Endometrial microvascular endothelial cells (primary cell): Measurements from ENCODE around the gene STK4. TPM values are rescaled to one million over a fixed set of nuclear protein-coding genes. Genes with fewer than 3 reads are reported as not detected.

Experiments used
- in situ Hi-C: cut with HindIII; loops from 2 replicates; pipeline ENCODE4 v1.10.0; 2017; ENCODE audit warnings: low sequenced_read_pairs, low pct_unique_long_range_greater_than_20kb; ENCODE audit errors: inconsistent ontology term
- total RNA-seq: library from RNA; depleted of rRNA; stranded (reverse); fragments of >200 nt; gene quantifications from one replicate; pipeline ENCODE4 v1.2.3, GENCODE V29; 2015; ENCODE audit errors: inconsistent ontology term

STK4 gene
- total RNA-seq, 1 donor from 2014 or later = 13.7 TPM

DNA sequence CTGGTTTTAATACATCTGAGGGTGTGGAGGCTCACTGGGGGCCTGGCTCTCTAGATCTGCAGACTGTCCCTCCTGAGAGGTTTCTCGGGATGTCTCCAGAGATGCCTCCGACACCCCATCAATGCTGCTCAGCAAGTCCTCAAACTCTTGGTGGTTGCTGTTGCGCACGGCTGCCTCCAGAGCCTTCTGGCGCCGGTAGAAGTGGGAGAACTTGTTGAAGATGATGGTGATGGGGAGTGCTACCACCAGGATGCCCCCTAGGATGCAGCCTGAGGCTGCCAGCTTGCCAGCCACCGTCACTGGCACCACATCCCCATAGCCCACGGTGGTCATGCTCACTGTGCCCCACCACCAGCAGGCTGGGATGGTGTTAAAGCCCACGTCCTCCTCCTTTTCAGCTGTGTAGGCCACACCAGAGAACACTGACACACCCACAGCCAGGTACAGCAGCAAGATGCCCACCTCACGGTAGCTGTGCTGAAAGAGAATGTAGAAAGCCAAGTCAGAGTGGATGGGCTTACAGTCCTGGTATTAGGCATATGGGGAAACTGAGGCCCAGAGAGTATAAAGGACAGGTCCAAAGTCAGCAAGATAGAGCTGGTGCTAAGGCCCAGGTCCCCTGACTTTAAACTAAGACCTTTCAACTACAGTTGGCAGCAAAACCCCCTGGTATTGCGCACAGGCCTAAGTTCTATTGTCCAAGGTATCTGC, 128.7 kb downstream of the STK4 start:
- in situ Hi-C loops = loop anchor here (25.0 kb wide), 1 partner anchor 192 kb away; no protein-coding TSS in a partner anchor

DNA sequence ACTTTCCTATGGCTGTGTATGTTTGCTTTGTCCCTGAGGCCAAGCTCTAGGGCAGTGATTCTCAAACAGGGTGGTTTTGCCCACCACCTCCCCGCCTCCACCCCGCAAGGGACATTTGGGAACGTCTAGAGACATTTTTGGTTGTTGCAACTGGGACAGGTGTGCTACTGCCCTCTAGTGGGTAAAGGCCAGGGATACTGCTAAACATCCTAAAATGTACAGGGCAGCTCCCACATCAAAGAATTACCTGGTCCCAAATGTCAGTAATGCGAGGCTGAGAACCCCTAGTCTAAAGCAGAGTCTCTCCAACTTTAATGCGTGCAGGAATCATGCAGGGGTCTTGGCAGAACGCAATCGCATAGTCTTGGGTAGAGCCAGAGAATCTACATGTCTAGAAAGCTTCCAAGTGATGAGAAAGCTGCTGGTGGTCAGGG, 129.5 kb downstream of the STK4 start:
- in situ Hi-C loops = loop anchor here (25.0 kb wide), 1 partner anchor 191 kb away; no protein-coding TSS in a partner anchor

DNA sequence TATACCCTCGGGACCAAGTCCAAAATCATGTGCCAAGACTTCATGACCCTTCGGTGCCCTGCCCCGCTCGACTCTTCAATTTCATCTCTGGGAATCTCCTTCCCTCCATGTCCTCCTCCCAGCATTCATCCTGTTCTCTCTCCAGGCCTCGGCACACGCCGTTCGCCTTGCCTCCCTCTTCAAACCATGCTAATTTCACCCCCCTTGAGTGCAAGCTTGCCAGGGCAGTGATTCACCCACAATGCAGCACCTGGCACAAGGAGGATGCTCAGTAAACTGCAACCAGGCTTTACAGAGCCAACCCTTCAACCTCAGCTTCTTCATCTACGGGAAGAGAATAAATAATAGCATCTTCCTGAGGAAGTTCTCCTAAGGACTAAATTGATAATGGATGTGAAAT, 130.5 kb downstream of the STK4 start:
- in situ Hi-C loops = loop anchor here (25.0 kb wide), 1 partner anchor 191 kb away; no protein-coding TSS in a partner anchor

DNA sequence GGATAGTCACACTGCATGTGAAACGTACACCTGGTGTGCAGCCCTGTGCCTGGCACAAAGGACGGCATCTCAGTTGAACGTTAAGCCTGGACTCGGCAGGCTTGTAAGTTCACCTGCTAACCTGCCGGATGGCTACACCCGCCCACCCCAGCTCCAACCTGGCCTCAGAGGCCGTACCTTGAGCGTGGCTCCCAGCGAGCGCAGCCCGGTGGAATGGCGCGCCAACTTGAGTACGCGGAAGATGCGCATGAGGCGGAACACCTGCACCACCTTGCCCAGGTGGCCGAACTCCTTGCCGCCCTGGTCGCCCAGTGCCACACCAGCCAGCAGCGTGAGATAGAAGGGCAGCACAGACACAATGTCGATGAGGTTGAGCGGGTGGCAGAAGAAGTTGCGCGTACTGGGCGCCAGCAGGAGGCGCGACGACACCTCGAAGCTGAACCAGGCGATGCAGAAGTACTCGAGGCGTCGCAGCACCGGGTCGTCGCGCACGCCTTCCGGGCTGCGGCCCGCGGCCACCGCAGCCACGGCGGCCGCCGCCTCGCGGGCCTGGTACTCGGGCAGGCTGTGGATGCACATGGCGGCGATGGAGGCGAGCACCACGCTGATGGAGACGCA, 131.3 kb downstream of the STK4 start:
- in situ Hi-C loops = loop anchor here (25.0 kb wide), 1 partner anchor 190 kb away; no protein-coding TSS in a partner anchor

DNA sequence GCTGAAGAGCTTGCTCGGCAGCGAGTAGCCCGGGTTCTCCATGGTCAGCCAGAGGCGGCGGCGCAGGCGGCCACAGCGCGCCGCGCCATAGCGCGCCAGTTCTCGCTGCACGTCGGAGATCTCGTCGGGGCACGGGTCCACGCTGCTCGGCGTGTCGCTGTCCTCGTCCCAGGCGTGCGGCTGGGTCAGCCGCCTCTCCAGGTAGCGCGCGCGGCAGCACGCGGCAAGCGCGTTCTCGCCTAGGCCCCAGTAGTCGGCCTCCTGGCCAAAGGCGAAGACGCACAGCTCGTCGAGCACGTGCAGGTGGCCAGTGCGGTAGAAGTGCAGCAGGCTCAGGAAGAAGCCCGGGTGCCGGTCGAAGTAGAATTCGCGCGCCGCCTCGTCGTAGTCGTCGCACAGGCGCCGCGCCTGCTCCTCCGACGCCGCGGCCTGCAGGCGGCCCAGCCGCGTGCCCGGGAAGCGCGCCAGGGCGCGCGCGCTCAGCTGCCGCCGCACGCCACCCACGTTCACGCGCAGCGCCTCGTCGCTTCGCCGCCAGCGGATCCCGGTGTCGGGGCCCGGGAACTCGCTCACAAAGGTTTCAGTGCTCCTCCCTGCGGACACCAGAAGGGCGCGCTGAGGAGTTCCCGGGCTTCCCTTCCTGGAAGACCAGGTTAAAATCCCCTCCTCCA, 131.9 kb downstream of the STK4 start:
- in situ Hi-C loops = loop anchor here (25.0 kb wide), 1 partner anchor 189 kb away; no protein-coding TSS in a partner anchor

DNA sequence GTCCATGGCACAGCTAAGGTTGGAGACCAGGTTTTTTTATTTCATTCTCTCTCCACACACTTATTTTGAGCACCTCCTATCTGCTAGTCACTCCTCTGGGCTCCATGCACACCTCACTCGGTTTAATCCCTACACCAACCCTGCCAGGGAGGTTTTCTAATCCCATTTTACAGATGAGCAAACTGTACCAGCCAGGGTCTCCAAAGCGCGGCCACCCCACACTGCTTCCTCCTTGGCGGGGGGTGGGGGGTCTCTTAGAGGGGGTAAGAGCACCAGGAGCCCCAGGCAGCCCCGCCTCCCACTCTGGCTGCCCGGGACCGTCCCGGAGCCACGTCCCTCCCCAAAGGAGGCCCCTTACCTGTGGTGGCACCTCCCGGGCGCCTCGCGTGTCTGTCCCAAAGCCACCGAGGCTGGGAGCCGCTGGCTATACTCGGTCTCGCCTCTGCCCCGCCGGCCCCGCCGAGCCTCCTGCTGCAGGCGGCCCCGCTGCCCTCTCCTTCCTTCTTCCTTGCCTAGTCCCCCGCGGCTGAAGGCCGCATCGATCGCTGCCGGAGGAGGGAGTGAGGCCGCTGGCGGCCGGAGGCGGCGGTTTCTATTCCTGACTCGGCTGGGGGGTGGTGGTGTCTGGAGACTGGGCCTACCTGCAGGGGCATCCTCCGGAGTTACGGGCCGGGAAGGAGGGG, 134.4 kb downstream of the STK4 start, which contains the start of gene KCNS1:
TSS of gene KCNS1 (minus strand) at position 565 of the 683 bp plus-strand sequence. CDS start 1,891 bp downstream, outside the sequence.
- in situ Hi-C loops = no loop called here

DNA sequence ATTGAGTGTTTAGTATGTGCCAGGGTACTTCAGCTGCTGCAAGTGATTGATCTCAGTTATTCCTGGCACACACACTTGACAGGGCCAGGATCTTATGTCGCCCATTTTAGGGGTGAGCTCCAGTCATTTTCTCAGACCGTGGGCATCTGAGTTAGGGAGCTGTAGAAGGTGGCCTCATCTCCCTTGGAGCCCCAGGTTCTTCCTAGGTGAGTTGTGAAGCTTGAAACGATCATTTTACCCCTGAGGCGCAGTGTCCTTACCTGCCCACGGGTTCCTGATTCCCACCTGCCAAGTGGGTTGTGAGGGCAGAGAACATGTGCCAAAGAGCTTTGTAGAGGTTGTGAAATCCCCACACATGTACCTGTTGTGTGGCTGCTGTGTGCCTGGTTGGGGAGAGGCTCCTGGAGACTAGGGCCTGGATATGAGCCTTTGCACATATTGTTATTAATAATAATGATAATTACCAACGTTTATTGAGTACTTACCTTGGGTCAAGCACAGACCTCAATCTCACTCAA, 135.1 kb downstream of the STK4 start:
- in situ Hi-C loops = no loop called here

DNA sequence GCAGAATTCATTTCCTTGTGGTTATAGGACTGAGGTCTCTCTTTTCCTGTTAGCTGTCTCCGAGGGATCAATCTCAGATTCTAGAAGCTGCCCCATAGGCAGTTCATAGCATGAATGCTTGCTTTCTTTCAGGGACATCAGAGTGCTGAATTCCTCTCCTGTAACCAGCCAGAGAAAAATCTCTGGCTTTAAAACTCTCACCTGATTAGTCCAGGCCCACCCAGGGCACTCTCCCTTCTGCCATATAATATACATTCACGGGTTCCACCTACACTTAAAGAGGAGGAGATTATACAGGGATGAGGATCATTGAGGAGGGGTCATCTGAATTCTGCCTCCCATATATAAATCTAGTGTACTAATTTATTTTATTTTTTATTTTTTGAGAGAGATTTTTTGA, 136.8 kb downstream of the STK4 start:
- in situ Hi-C loops = no loop called here

DNA sequence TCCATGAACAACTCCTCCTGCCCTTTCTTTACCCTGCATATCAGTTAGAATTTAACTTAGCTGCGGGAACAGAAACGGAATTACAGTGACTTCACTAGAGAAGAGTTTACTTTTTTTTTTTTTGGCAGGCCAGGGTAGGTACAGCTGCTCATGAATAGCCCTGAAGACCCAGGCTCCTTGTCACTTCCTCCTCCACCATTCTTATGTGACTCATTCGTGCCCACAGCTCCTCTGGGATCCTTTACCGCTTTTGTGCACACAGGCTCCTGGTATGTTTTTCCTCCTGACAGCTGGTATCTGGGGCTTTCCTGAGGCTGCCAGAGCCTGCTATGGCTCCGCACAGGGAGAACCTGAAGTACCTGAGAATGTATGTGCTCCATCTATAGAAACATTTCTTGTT, 138.5 kb downstream of the STK4 start:
- in situ Hi-C loops = no loop called here

DNA sequence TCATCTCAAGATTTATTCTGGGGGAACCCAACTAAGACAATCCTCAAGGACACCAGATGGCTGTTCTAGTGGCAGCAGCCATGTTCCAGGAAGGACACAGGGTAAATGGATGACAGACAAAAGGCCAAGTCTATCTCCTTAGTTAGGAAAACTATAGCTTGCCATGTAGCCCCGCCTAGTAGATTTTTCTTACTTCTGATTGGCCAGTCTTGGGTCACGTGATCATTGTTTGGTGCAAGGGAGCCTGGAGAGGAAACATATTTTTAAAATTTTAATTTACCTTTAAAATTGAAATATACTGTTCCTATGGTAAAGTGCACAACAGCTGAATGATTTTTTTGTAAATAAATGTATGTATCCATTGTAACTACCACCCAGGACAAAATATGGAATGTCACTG, 139.0 kb downstream of the STK4 start:
- in situ Hi-C loops = no loop called here

DNA sequence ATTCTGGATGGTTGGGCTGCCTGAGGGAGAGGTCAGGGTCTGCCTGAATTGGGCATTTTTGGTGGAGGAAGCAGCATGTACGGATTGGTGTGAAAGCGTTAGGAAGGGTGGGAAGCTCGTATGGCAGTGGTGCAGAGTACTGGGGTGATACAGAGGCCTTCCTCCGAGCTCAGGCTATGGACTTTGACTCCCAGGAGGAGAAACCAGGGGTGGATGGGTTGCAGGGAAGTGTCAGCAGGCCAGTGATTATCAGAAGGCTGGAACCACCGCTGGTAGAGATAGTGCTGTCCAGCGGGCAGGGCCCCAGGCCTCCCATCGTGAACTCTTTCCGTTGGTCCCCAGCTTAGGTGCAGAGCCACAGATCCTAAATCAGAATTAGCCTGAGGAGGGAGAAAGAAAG, 143.3 kb downstream of the STK4 start:
- in situ Hi-C loops = no loop called here

DNA sequence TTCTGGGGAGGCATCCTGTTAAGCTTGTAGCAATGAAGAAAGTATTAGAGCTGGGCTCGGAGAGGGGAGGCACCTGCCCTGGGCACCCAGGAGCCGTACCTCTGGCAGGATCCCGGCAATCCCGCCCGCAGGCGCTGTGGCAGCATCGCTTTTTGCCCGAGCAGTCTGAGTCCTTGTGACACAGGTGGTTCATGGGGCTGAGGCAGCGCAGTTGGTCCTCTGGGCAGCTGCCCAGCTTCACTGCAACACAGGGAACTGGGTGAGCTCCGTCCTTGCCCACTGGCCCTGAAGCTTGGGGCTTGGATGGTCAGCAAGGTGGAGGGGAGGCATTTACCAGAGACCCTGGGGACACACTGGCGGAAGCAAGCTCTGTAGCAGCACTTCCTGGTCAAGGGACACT, 144.0 kb downstream of the STK4 start:
- in situ Hi-C loops = no loop called here

DNA sequence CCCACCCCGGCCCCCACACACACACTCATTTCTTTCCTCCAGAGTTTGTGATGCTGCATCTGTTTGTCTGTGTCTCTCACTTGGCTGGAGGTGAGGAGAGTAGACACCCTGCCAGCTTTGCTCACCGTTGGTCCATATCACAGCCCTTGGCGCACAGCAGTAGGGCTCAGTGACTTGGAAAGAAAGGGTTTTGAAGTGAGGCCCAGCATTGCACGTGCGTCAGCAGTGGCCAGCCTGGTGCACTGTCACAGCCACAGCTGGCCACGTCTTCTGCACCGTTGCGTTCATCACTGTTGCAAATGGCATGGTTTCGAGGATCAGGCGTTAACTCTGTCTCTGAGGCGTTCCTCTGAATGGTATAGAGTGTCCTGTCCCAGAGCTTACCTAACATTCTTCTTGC, 145.0 kb downstream of the STK4 start:
- in situ Hi-C loops = no loop called here

DNA sequence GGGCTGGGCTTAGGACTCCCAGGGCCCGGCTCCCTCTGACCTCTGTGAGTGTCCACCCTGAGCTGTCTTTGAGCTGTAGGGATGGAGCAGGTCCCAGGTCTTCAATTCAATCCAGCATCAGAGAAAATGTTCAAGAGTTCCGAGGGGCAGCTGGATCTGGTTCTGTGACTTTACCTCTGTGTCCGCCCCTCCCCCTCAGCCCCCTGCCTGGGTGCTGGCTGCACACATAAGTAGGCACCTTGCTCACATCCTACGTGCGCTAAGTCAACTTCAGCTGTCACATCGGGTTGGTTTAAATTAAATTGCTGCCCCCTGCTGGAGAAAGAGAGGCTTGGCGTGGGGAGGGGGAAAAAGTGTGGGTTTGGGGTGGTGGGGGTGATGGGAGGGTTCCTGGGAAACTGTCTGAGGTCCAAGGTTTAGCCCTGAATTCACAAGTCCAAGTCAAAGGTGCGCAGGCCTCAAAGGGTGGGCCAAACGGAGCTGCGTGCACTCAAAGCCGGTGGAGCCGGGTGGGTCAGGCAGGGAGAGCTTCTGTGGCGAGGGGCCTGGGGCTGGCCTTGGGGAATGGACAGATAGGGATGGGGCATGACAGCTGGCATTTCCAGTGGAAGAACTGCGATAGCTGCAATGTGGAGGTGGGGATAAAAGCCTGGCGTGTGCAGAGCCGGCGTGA, 145.6 kb downstream of the STK4 start:
- in situ Hi-C loops = no loop called here

DNA sequence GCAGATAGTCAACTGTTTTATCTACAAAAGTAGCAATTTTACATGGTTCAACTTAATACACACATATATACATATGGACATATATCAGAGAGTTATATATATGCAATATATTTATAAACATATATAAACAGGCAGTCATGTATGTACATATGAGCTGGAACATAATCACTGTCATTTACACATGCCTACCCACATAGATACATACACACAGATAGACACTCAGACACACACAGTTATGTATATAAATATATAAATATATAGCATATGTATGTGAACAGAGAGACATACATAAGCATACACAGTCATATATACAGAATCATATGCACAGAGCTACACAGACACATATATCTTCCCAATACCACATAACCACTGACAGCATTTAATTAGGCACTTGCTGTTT, 146.4 kb downstream of the STK4 start:
- in situ Hi-C loops = no loop called here

DNA sequence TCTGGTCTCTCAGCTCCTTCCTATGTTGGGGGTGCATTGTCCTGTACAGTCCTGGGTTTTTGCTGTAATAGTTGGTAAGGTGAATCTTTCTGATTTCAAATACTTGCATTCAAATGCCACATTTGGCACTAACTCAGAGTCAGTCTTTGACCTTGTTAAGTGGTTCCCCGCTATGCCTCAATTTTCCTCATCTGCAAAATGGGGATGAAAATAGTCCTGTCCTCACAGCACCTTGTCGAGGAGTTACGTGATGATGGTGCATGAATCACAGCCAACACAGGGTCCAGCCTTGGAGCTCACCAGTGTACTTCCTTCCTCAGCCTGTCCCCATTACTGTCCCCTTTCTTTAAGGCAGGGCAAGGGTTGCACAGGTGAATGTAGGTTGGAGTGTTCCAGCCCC, 147.6 kb downstream of the STK4 start:
- in situ Hi-C loops = no loop called here

DNA sequence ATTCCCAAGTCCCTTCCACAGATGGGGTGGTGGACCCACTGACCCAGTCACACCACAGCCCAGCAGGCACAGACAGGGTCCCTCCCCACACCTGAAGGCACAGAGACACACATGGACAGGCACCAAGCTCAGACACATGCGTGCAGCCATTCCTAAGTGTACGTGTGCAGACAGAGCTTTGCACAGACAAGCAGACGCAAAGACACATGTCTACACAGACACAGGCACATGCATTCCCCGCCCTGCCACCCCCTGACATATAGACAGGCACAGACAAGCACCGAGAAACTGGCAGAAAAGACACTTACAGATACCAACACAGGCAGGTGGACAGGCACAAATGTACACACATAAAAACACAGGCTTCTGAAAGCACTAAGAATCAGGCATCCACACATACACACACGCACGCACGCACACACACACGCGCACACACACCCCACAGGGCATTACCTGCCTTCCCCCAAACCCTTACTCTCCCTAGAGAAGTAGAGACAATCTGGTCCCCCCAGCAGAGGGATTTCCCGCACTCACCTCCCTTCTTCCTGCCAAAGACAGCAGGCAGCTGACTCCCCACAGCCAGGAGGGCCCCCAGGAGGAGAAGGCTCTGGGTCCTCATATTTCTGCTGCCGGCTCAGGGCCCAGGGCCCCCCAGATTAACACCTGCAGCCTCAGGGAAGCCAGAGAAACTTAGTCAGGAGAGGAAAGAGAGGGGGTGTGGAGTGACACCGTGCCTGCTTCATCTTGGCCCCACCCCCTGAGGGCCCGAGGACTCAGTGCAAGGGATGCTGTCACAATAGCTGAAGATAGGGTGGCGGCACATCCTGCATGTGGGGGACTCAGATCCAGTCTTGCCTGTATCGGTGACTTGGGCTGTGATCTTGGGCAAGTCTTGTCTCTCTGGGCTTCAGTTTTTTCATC, 148.4 kb downstream of the STK4 start, which contains the start of gene WFDC5:
TSS of gene WFDC5 (minus strand) at position 710 of the 921 bp plus-strand sequence. CDS start at position 619, 91 bp downstream.
- in situ Hi-C loops = no loop called here
